Vagina (tissue), 2 donors: Measurements from ENCODE around the gene BIRC6. TPM values are rescaled to one million over a fixed set of nuclear protein-coding genes. Genes with fewer than 3 reads are reported as not detected.

Experiments
- DNase-seq, 2 donors: peaks; one replicate each; pipeline ENCODE4 v3.0.0-alpha.2; 2017; ENCODE audit errors: extremely low spot score in 2 of 2
- H3K27ac ChIP-seq: fragments of 200-600 bp; sonication (generic); one replicate; pipeline ENCODE4 v1.5.1; 2019
- H3K27me3 ChIP-seq: fragments of 200-600 bp; sonication (generic); one replicate; pipeline ENCODE4 v1.5.1; 2019
- H3K36me3 ChIP-seq, 2 donors: fragments of 200-600 bp; sonication (generic); one replicate each; pipeline ENCODE4 v1.5.1; 2017 to 2019
- H3K4me1 ChIP-seq: fragments of 200-600 bp; sonication (generic); one replicate; pipeline ENCODE4 v1.5.1; 2019
- H3K4me3 ChIP-seq, 2 donors: fragments of 200-600 bp; sonication (generic); 1 replicate in 1 of 2; 2 replicates in 1 of 2; pipeline ENCODE4 v1.5.1; 2016 to 2019
- H3K9me3 ChIP-seq: fragments of 200-600 bp; sonication (generic); one replicate; pipeline ENCODE4 v1.5.1; 2019
- POLR2A ChIP-seq, 2 donors: fragments of 450-650 bp; IDR thresholded peaks; one replicate each; pipeline ENCODE4 v1.6.1; 2017; ENCODE audit warnings: antibody characterized with exemption in 2 of 2, mild to moderate bottlenecking in 2 of 2, moderate library complexity in 2 of 2
- POLR2AphosphoS5 ChIP-seq, 2 donors: sonication (generic); formaldehyde crosslinking; IDR thresholded peaks; one replicate each; pipeline ENCODE4 v1.9.0; 2017; ENCODE audit warnings: antibody characterized with exemption in 2 of 2, mild to moderate bottlenecking in 2 of 2, low read depth in 1 of 2; ENCODE audit not compliant: insufficient read depth in 1 of 2
- intact Hi-C: fragments of 100-400 bp; cut with DNase I; formaldehyde crosslinking; loops from one replicate; pipeline ENCODE4 v1.15.1; 2023
- total RNA-seq: library from RNA; depleted of rRNA; stranded (reverse); fragments of >200 nt; gene quantifications from one replicate; pipeline ENCODE4 v1.2.3, GENCODE V29; 2016
- TF ChIP-seq, protein P1 (sequence below), 3 experiments: fragments of 450-650 bp in 2 of 3; fragments of 200-600 bp in 1 of 3; sonication (generic) in 1 of 3; IDR thresholded peaks; one replicate each; pipeline ENCODE4 v1.5.1; 2017 to 2019; ENCODE audit warnings: antibody characterized with exemption in 3 of 3, mild to moderate bottlenecking in 2 of 3, moderate library complexity in 2 of 3

Gene BIRC6
- total RNA-seq, 1 donor from 2014 or later = 92.8 TPM

- no peaks in the 10 kb centered on the region for H3K9me3 ChIP-seq
- H3K4me3 ChIP-seq = no peak overlapping the region
- H3K36me3 ChIP-seq = peaks cover 0 to 22% of the 10 kb centered on the region in 2 donors
- no peaks in the 10 kb centered on the region for H3K27me3 ChIP-seq
- no peak for TF ChIP-seq POLR2A (IDR thresholded peaks at IDR 0.05)
- TF ChIP-seq POLR2AphosphoS5 (IDR thresholded peaks at IDR 0.05; ENCODE audit: insufficient read depth in 1 of 2, low read depth in 1 of 2) = no peak
- TF ChIP-seq, protein P1, sequence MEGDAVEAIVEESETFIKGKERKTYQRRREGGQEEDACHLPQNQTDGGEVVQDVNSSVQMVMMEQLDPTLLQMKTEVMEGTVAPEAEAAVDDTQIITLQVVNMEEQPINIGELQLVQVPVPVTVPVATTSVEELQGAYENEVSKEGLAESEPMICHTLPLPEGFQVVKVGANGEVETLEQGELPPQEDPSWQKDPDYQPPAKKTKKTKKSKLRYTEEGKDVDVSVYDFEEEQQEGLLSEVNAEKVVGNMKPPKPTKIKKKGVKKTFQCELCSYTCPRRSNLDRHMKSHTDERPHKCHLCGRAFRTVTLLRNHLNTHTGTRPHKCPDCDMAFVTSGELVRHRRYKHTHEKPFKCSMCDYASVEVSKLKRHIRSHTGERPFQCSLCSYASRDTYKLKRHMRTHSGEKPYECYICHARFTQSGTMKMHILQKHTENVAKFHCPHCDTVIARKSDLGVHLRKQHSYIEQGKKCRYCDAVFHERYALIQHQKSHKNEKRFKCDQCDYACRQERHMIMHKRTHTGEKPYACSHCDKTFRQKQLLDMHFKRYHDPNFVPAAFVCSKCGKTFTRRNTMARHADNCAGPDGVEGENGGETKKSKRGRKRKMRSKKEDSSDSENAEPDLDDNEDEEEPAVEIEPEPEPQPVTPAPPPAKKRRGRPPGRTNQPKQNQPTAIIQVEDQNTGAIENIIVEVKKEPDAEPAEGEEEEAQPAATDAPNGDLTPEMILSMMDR (IDR thresholded peaks at IDR 0.05) = no peak
- intact Hi-C loops = no loop called here
- H3K4me1 ChIP-seq = peaks cover 31% of the 10 kb centered on the region
- H3K27ac ChIP-seq = no peak overlapping the region
- DNase-seq = no peak
Measured at GRCh38 chr2:32418778-32419177, 62.0 kb downstream of the BIRC6 start.

GRCh38 chr2:32422133-32422532 lies 65.3 kb downstream of the BIRC6 start:
- Histone ChIP-seq H3K9me3 (no peaks in the 10 kb centered on the region), H3K36me3 (peaks cover 0 to under 1% of the 10 kb centered on the region in 2 donors), H3K4me3 (no peak overlapping the region), H3K4me1 (peaks cover 45% of the 10 kb centered on the region), H3K27me3 (no peaks in the 10 kb centered on the region), H3K27ac (no peak overlapping the region)
- intact Hi-C loops = no loop called here
- DNase-seq = no peak
- TF ChIP-seq POLR2A (IDR thresholded peaks at IDR 0.05) (no peak), POLR2AphosphoS5 (IDR thresholded peaks at IDR 0.05; ENCODE audit: insufficient read depth in 1 of 2, low read depth in 1 of 2) (no peak)
- TF ChIP-seq, protein P1 (IDR thresholded peaks at IDR 0.05) = no peak

- Histone ChIP-seq H3K36me3 (no peaks in the 10 kb centered on the region), H3K4me3 (no peak overlapping the region), H3K9me3 (no peaks in the 10 kb centered on the region), H3K4me1 (peaks cover 52% of the 10 kb centered on the region), H3K27me3 (no peaks in the 10 kb centered on the region), H3K27ac (no peak overlapping the region)
- TF ChIP-seq POLR2A (IDR thresholded peaks at IDR 0.05) (no peak), POLR2AphosphoS5 (IDR thresholded peaks at IDR 0.05; ENCODE audit: insufficient read depth in 1 of 2, low read depth in 1 of 2) (no peak)
- TF ChIP-seq, protein P1 (IDR thresholded peaks at IDR 0.05) = no peak
- intact Hi-C loops = no loop called here
- no peak for DNase-seq
Measured at GRCh38 chr2:32423536-32423935, 66.7 kb downstream of the BIRC6 start.

DNA sequence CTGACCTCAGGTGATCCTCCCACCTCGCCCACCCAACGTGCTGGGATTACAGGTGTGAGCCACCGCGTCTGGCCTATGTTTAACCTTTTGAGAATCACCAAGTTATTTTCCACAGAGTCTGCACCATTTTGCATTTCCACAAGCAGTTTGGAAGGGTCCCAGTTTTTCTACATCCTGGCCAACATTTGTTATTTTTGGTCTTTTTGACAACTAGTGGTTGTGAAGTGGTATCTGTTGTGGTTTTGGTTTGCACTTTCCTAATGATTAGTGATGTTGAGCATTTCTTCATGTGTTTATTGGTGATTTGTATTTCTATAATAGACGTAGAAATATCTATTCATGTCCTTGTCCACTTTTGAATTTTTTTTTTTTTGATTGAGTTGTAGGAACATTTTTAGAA lies 67.9 kb downstream of the BIRC6 start:
- Histone ChIP-seq H3K36me3 (no peaks in the 10 kb centered on the region), H3K27ac (no peak overlapping the region), H3K4me1 (peaks cover 49% of the 10 kb centered on the region), H3K9me3 (no peaks in the 10 kb centered on the region), H3K27me3 (no peaks in the 10 kb centered on the region), H3K4me3 (no peak overlapping the region)
- intact Hi-C loops = no loop called here
- DNase-seq = no peak
- TF ChIP-seq, protein P1 (IDR thresholded peaks at IDR 0.05) = no peak
- TF ChIP-seq POLR2A (IDR thresholded peaks at IDR 0.05) = no peak
- no peak for TF ChIP-seq POLR2AphosphoS5 (IDR thresholded peaks at IDR 0.05; ENCODE audit: insufficient read depth in 1 of 2, low read depth in 1 of 2)

GRCh38 chr2:32425719-32426141 lies 68.9 kb downstream of the BIRC6 start:
- no peaks in the 10 kb centered on the region for H3K27me3 ChIP-seq
- peaks cover 45% of the 10 kb centered on the region for H3K4me1 ChIP-seq
- no peak for DNase-seq
- intact Hi-C loops = no loop called here
- TF ChIP-seq, protein P1 (IDR thresholded peaks at IDR 0.05) = no peak
- TF ChIP-seq POLR2AphosphoS5 (IDR thresholded peaks at IDR 0.05; ENCODE audit: insufficient read depth in 1 of 2, low read depth in 1 of 2) (no peak), POLR2A (IDR thresholded peaks at IDR 0.05) (no peak)
- H3K9me3 ChIP-seq = no peaks in the 10 kb centered on the region
- no peak overlapping the region for H3K27ac ChIP-seq
- H3K4me3 ChIP-seq = no peak overlapping the region
- no peaks in the 10 kb centered on the region for H3K36me3 ChIP-seq
